Measurements from ENCODE around the gene COX7B2. TPM values are rescaled to one million over a fixed set of nuclear protein-coding genes. Genes with fewer than 3 reads are reported as not detected.

The COX7B2 gene
- polyA plus RNA-seq, 2 of the 4 experiments (the other 2 are of a cell fraction) = not detected

GRCh38 chr4:46836584-46836983, 72.5 kb downstream of the COX7B2 start:
- 56% methylated on average over 4 of the region's 4 CpGs for WGBS (ENCODE audit: missing lambda C conversion rate)
- Histone ChIP-seq H3K27ac (no peak overlapping the region), H3K9me3 (no peaks in the 10 kb centered on the region), H3K4me3 (no peak overlapping the region), H3K4me1 (no peaks in the 10 kb centered on the region), H3K4me2 (no peak overlapping the region)
- DNase-seq (ENCODE audit: low read depth in 1 of 2, low spot score in 1 of 2) = no peak
- ChIA-PET CTCF (no interaction called here), POLR2A (no interaction called here)
- TF ChIP-seq, protein P1, sequence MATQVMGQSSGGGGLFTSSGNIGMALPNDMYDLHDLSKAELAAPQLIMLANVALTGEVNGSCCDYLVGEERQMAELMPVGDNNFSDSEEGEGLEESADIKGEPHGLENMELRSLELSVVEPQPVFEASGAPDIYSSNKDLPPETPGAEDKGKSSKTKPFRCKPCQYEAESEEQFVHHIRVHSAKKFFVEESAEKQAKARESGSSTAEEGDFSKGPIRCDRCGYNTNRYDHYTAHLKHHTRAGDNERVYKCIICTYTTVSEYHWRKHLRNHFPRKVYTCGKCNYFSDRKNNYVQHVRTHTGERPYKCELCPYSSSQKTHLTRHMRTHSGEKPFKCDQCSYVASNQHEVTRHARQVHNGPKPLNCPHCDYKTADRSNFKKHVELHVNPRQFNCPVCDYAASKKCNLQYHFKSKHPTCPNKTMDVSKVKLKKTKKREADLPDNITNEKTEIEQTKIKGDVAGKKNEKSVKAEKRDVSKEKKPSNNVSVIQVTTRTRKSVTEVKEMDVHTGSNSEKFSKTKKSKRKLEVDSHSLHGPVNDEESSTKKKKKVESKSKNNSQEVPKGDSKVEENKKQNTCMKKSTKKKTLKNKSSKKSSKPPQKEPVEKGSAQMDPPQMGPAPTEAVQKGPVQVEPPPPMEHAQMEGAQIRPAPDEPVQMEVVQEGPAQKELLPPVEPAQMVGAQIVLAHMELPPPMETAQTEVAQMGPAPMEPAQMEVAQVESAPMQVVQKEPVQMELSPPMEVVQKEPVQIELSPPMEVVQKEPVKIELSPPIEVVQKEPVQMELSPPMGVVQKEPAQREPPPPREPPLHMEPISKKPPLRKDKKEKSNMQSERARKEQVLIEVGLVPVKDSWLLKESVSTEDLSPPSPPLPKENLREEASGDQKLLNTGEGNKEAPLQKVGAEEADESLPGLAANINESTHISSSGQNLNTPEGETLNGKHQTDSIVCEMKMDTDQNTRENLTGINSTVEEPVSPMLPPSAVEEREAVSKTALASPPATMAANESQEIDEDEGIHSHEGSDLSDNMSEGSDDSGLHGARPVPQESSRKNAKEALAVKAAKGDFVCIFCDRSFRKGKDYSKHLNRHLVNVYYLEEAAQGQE (IDR thresholded peaks at IDR 0.05) = no peak
- no peak for TF ChIP-seq HDAC2 (IDR thresholded peaks at IDR 0.05)
- no peak for TF ChIP-seq ESRRA (IDR thresholded peaks at IDR 0.05; ENCODE audit: borderline replicate concordance, low read length)
- no peak for TF ChIP-seq ZC3H11A (IDR thresholded peaks at IDR 0.05)
- TF ChIP-seq ZNF302 (CRISPR knock-in tag; IDR thresholded peaks at IDR 0.05) = no peak
- no peak for TF ChIP-seq JUNB (IDR thresholded peaks at IDR 0.05)
- TF ChIP-seq, protein P2, sequence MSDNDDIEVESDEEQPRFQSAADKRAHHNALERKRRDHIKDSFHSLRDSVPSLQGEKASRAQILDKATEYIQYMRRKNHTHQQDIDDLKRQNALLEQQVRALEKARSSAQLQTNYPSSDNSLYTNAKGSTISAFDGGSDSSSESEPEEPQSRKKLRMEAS (IDR thresholded peaks at IDR 0.05) = no peak
- TF ChIP-seq TP53 (CRISPR knock-in tag; IDR thresholded peaks at IDR 0.05) = no peak
- TF ChIP-seq, protein P3, sequence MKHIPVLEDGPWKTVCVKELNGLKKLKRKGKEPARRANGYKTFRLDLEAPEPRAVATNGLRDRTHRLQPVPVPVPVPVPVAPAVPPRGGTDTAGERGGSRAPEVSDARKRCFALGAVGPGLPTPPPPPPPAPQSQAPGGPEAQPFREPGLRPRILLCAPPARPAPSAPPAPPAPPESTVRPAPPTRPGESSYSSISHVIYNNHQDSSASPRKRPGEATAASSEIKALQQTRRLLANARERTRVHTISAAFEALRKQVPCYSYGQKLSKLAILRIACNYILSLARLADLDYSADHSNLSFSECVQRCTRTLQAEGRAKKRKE (CRISPR knock-in tag; IDR thresholded peaks at IDR 0.05; ENCODE audit: low read depth) = no peak
- TF ChIP-seq RAD21 (conservative IDR thresholded peaks at IDR 0.05 in 1 of 2, IDR thresholded peaks at IDR 0.05 in 1 of 2) = no peak
- TF ChIP-seq GATA3 (IDR thresholded peaks at IDR 0.05; ENCODE audit: borderline replicate concordance) = no peak
- no peak for TF ChIP-seq HEYL (CRISPR knock-in tag; IDR thresholded peaks at IDR 0.05)
- no peak for ATAC-seq
- FAIRE-seq = no peak

- CTCF ChIA-PET = no interaction called here
- DNase-seq (ENCODE audit: low read depth in 1 of 2, low spot score in 1 of 2) (no peak), ATAC-seq (no peak), FAIRE-seq (no peak)
- POLR2A ChIA-PET = no interaction called here
- no peaks in the 10 kb centered on the region for H3K9me3 ChIP-seq
- no peaks in the 10 kb centered on the region for H3K4me1 ChIP-seq
- TF ChIP-seq KDM1A (IDR thresholded peaks at IDR 0.05; ENCODE audit: low read depth) (no peak), ESRRA (IDR thresholded peaks at IDR 0.05; ENCODE audit: borderline replicate concordance, low read length) (no peak), ZC3H11A (IDR thresholded peaks at IDR 0.05) (no peak), HDAC2 (IDR thresholded peaks at IDR 0.05) (no peak), ZNF302 (CRISPR knock-in tag; IDR thresholded peaks at IDR 0.05) (no peak), SREBF2 (IDR thresholded peaks at IDR 0.05) (no peak), MAFK (IDR thresholded peaks at IDR 0.05; ENCODE audit: partially characterized antibody) (no peak), CEBPB (IDR thresholded peaks at IDR 0.05) (no peak), RARB (CRISPR knock-in tag; IDR thresholded peaks at IDR 0.05) (no peak), NFE2L2 (conservative IDR thresholded peaks at IDR 0.05; ENCODE audit: low read length) (no peak), GATA3 (IDR thresholded peaks at IDR 0.05; ENCODE audit: borderline replicate concordance) (no peak), HOXA7 (CRISPR knock-in tag; IDR thresholded peaks at IDR 0.05) (no peak), NR3C1 (IDR thresholded peaks at IDR 0.05) (no peak), JUNB (IDR thresholded peaks at IDR 0.05) (no peak), FOXS1 (CRISPR knock-in tag; IDR thresholded peaks at IDR 0.05) (no peak), E2F6 (IDR thresholded peaks at IDR 0.05; ENCODE audit: borderline replicate concordance, low read depth) (no peak)
- TF ChIP-seq, protein P4, sequence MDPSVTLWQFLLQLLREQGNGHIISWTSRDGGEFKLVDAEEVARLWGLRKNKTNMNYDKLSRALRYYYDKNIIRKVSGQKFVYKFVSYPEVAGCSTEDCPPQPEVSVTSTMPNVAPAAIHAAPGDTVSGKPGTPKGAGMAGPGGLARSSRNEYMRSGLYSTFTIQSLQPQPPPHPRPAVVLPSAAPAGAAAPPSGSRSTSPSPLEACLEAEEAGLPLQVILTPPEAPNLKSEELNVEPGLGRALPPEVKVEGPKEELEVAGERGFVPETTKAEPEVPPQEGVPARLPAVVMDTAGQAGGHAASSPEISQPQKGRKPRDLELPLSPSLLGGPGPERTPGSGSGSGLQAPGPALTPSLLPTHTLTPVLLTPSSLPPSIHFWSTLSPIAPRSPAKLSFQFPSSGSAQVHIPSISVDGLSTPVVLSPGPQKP (IDR thresholded peaks at IDR 0.05; ENCODE audit: low read depth, low read length) = no peak
- TF ChIP-seq, protein P5, sequence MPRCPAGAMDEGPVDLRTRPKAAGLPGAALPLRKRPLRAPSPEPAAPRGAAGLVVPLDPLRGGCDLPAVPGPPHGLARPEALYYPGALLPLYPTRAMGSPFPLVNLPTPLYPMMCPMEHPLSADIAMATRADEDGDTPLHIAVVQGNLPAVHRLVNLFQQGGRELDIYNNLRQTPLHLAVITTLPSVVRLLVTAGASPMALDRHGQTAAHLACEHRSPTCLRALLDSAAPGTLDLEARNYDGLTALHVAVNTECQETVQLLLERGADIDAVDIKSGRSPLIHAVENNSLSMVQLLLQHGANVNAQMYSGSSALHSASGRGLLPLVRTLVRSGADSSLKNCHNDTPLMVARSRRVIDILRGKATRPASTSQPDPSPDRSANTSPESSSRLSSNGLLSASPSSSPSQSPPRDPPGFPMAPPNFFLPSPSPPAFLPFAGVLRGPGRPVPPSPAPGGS (IDR thresholded peaks at IDR 0.05) = no peak
- no CpG with 5 or more reads among the region's 24 CpGs for WGBS (ENCODE audit: missing lambda C conversion rate)
- H3K27ac ChIP-seq = no peak overlapping the region
- H3K4me3 ChIP-seq = no peak overlapping the region
- H3K4me2 ChIP-seq = no peak overlapping the region
Measured at GRCh38 chr4:46830971-46831454, 78.0 kb downstream of the COX7B2 start.
